NCI-H2227 (cell line): ENCODE data around the gene METTL1.
"Not testable (repeated sequence)": the region's sequence is repeated elsewhere in the genome, so short reads cannot be mapped to it uniquely, and the experiment has no call there.

ENCODE experiments used
- DNase-seq: peaks from one replicate; lab custom pipeline; 2025; ENCODE audit not compliant: unreplicated experiment; lab: John Stamatoyannopoulos, UW

METTL1 gene

GRCh38 chr12:57771873-57772428 is at the start of gene METTL1:
METTL1 (minus strand) TSS chr12:57772105; CDS start chr12:57772083, 22 bp downstream.
- peak; percentile 94 for DNase-seq

- DNase-seq = not testable (repeated sequence)
These were observed 49.1 kb upstream of the METTL1 start for GRCh38 chr12:57821015-57821414.

- DNase-seq = not testable (repeated sequence)
These were observed 48.2 kb upstream of the METTL1 start for GRCh38 chr12:57820119-57820518.

GRCh38 chr12:57817990-57818331 is 46.1 kb upstream of the METTL1 start:
- not testable (repeated sequence) for DNase-seq

- no peak for DNase-seq
These were observed 45.5 kb upstream of the METTL1 start for GRCh38 chr12:57817261-57817989.

- DNase-seq = no peak
These were observed 44.9 kb upstream of the METTL1 start for GRCh38 chr12:57816855-57817151.

GRCh38 chr12:57816001-57816854 is 44.3 kb upstream of the METTL1 start:
- DNase-seq = no peak

- DNase-seq = no peak
These were observed 43.5 kb upstream of the METTL1 start for GRCh38 chr12:57815177-57816000.

GRCh38 chr12:57813971-57814772 is 42.3 kb upstream of the METTL1 start:
- no peak for DNase-seq

- DNase-seq = no peak
These were observed 41.4 kb upstream of the METTL1 start for GRCh38 chr12:57813111-57813970.

GRCh38 chr12:57811028-57811755 is 39.3 kb upstream of the METTL1 start:
- DNase-seq = no peak

- DNase-seq = no peak
These were observed 38.5 kb upstream of the METTL1 start for GRCh38 chr12:57810450-57810849.

- DNase-seq = no peak
These were observed 37.5 kb upstream of the METTL1 start for GRCh38 chr12:57809425-57809824.

GRCh38 chr12:57808351-57808750 is 36.4 kb upstream of the METTL1 start:
- no peak for DNase-seq

GRCh38 chr12:57807285-57807684 is 35.4 kb upstream of the METTL1 start:
- no peak for DNase-seq

GRCh38 chr12:57806677-57807076 is 34.8 kb upstream of the METTL1 start:
- DNase-seq = no peak

GRCh38 chr12:57803319-57803893 is 31.5 kb upstream of the METTL1 start:
- DNase-seq = peak; percentile 6

GRCh38 chr12:57802607-57803006 is 30.7 kb upstream of the METTL1 start:
- DNase-seq = no peak

- DNase-seq = no peak
These were observed 29.1 kb upstream of the METTL1 start for GRCh38 chr12:57800965-57801364.
